ENCODE results near the gene C14orf180. TPM values are rescaled to one million over a fixed set of nuclear protein-coding genes. Genes with fewer than 3 reads are reported as not detected.

C14orf180 gene
- total RNA-seq, 1 experiment from 2014 or later, result not detected

DNA sequence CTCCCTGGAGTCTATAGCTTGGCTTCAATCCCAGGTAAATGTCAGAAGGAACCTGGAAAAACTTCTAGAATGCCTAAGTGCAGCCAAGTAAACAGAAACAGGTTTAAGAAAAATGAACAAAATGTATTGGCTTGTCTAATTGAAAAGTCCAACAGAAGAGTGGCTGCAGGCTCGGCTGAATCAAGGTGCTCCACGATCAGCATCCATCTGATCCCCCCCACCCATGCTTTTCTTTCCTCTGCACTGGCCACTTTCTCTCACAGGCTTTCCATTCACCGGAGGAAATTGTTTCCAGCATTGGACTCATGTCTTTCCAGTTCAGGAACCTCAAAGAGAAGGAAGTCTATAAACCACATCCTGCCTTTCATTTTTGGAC, 42.0 kb upstream of the C14orf180 start:
- Mint-ChIP-seq H3K4me1 (peaks cover 2% of the 10 kb centered on the region in 2 experiments; a peak in 3 of 4 replicates), H3K36me3 (ENCODE audit: insufficient read depth in 1 of 3, low read depth in 3 of 3) (no peaks in the 10 kb centered on the region), H3K27ac (no peak overlapping the region), H3K9me3 (peaks cover 0 to 6% of the 10 kb centered on the region in 2 experiments; a peak in 3 of 5 replicates), H3K27me3 (ENCODE audit: low read depth) (peaks cover 8% of the 10 kb centered on the region), H3K4me3 (no peak overlapping the region)
- Histone ChIP-seq H4K5ac (ENCODE audit: insufficient read length, low read depth, low read length) (no peak overlapping the region), H4K8ac (replicated peaks; ENCODE audit: insufficient read length, low read depth, low read length) (no peak overlapping the region), H2BK120ac (ENCODE audit: low read depth, low read length, poor library complexity, severe bottlenecking) (no peak overlapping the region), H3K27me3 (ENCODE audit: insufficient read depth, low read length) (no peaks in the 10 kb centered on the region), H3K4me2 (ENCODE audit: insufficient read depth, insufficient read length, low read length) (no peak overlapping the region), H3K18ac (ENCODE audit: insufficient read length, low read depth, low read length) (no peak overlapping the region), H3K9ac (ENCODE audit: extremely low read depth, insufficient read length, low read length) (no peak overlapping the region), H3K23me2 (ENCODE audit: insufficient read length, low read depth, low read length, poor library complexity, severe bottlenecking) (no peaks in the 10 kb centered on the region), H3K79me1 (ENCODE audit: insufficient read depth, low read depth, low read length, poor library complexity, severe bottlenecking) (no peaks in the 10 kb centered on the region), H3K23ac (ENCODE audit: insufficient read length, low read depth, low read length) (no peak overlapping the region), H3T11ph (ENCODE audit: low read length) (no peak overlapping the region), H2BK20ac (ENCODE audit: low read depth, low read length, poor library complexity, severe bottlenecking) (no peak overlapping the region), H3K56ac (ENCODE audit: insufficient read length, low read depth, low read length) (no peak overlapping the region), H3K4me1 (ENCODE audit: insufficient read depth, low read length) (no peaks in the 10 kb centered on the region), H2BK15ac (ENCODE audit: low read depth, low read length) (no peak overlapping the region), H3K4ac (ENCODE audit: low read depth, low read length) (no peak overlapping the region), H3K27ac (ENCODE audit: insufficient read length, low read depth, low read length) (no peak overlapping the region), H2AFZ (ENCODE audit: low read length) (no peak overlapping the region), H3K9me3 (ENCODE audit: control insufficient read depth, low read depth, low read length) (no peaks in the 10 kb centered on the region), H4K20me1 (ENCODE audit: control insufficient read depth, insufficient read depth, insufficient read length) (no peaks in the 10 kb centered on the region), H3K14ac (ENCODE audit: insufficient read depth, low read length) (no peak overlapping the region), H2AK5ac (ENCODE audit: insufficient read length, low read length) (no peak overlapping the region), H2BK5ac (ENCODE audit: insufficient read length, low read length) (no peak overlapping the region), H3K79me2 (ENCODE audit: insufficient read depth, low read length) (no peaks in the 10 kb centered on the region), H2BK12ac (ENCODE audit: insufficient read length, low read depth, low read length) (no peak overlapping the region), H4K91ac (ENCODE audit: insufficient read length, low read depth, low read length) (no peak overlapping the region)
- no CpG with 5 or more reads among the region's 3 CpGs for WGBS (ENCODE audit: extremely low coverage, insufficient read length, low lambda C conversion rate)
- DNase-seq, result no peak
- TF ChIP-seq, protein P1, sequence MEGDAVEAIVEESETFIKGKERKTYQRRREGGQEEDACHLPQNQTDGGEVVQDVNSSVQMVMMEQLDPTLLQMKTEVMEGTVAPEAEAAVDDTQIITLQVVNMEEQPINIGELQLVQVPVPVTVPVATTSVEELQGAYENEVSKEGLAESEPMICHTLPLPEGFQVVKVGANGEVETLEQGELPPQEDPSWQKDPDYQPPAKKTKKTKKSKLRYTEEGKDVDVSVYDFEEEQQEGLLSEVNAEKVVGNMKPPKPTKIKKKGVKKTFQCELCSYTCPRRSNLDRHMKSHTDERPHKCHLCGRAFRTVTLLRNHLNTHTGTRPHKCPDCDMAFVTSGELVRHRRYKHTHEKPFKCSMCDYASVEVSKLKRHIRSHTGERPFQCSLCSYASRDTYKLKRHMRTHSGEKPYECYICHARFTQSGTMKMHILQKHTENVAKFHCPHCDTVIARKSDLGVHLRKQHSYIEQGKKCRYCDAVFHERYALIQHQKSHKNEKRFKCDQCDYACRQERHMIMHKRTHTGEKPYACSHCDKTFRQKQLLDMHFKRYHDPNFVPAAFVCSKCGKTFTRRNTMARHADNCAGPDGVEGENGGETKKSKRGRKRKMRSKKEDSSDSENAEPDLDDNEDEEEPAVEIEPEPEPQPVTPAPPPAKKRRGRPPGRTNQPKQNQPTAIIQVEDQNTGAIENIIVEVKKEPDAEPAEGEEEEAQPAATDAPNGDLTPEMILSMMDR (conservative IDR thresholded peaks at IDR 0.05), result no peak

Measured in H9 (cell line).